GM18873 (cell line): ENCODE measurements around the gene SEPHS1.
A peak's percentile ranks its signal among the peaks of the same experiment; 100 is the strongest.
"Not testable (repeated sequence)": the region's sequence is repeated elsewhere in the genome, so short reads cannot be mapped to it uniquely, and the experiment has no call there.

Experiments used
- ATAC-seq: cut with Tn5 transposase; IDR thresholded peaks from one replicate; pipeline ENCODE4 v1.9.1; 2021; ENCODE audit warnings: mild to moderate bottlenecking, moderate library complexity, moderate number of reproducible peaks; ENCODE audit not compliant: unreplicated experiment, low FRiP score

Gene SEPHS1

GRCh38 chr10:13348216-13349017 is at the start of gene SEPHS1:
Gene SEPHS1, minus strand, starts transcription at chr10:13348293. Its CDS starts 3,343 bp downstream, at chr10:13344950.
- ATAC-seq = peak; percentile 40

GRCh38 chr10:13397052-13397451 is 49.0 kb upstream of the SEPHS1 start:
- no peak for ATAC-seq

- ATAC-seq = no peak
These were observed 48.3 kb upstream of the SEPHS1 start for GRCh38 chr10:13396369-13396768.

GRCh38 chr10:13395540-13395939 is 47.4 kb upstream of the SEPHS1 start:
- no peak for ATAC-seq

- no peak for ATAC-seq
These were observed 45.5 kb upstream of the SEPHS1 start for GRCh38 chr10:13393640-13394039.

GRCh38 chr10:13392701-13393100 is 44.6 kb upstream of the SEPHS1 start:
- ATAC-seq = no peak

GRCh38 chr10:13390604-13391522 is 42.8 kb upstream of the SEPHS1 start:
- ATAC-seq = no peak

GRCh38 chr10:13388478-13389230 is 40.6 kb upstream of the SEPHS1 start:
- ATAC-seq = no peak

- ATAC-seq = no peak
These were observed 37.9 kb upstream of the SEPHS1 start for GRCh38 chr10:13386021-13386420.

GRCh38 chr10:13383399-13383761 is 35.3 kb upstream of the SEPHS1 start:
- no peak for ATAC-seq

GRCh38 chr10:13382703-13383398 is 34.8 kb upstream of the SEPHS1 start:
- ATAC-seq = no peak

GRCh38 chr10:13379061-13379460 is 31.0 kb upstream of the SEPHS1 start:
- ATAC-seq = not testable (repeated sequence)

GRCh38 chr10:13376746-13377145 is 28.7 kb upstream of the SEPHS1 start:
- ATAC-seq = no peak

- ATAC-seq = no peak
These were observed 28.2 kb upstream of the SEPHS1 start for GRCh38 chr10:13376297-13376696.

GRCh38 chr10:13375791-13376190 is 27.7 kb upstream of the SEPHS1 start:
- no peak for ATAC-seq

- ATAC-seq = no peak
These were observed 25.6 kb upstream of the SEPHS1 start for GRCh38 chr10:13373644-13374043.

- no peak for ATAC-seq
These were observed 24.4 kb upstream of the SEPHS1 start for GRCh38 chr10:13372524-13372923.

GRCh38 chr10:13371897-13372470 is 23.9 kb upstream of the SEPHS1 start:
- peak; percentile 83 for ATAC-seq

- no peak for ATAC-seq
These were observed 18.8 kb upstream of the SEPHS1 start for GRCh38 chr10:13366891-13367290.

- ATAC-seq = no peak
These were observed 17.7 kb upstream of the SEPHS1 start for GRCh38 chr10:13365831-13366230.
